ENCODE results near the gene PACSIN2. TPM values are rescaled to one million over a fixed set of nuclear protein-coding genes. Genes with fewer than 3 reads are reported as not detected.

PACSIN2 gene
- total RNA-seq, 1 donor from 2014 or later, result 49.8 TPM

DNA sequence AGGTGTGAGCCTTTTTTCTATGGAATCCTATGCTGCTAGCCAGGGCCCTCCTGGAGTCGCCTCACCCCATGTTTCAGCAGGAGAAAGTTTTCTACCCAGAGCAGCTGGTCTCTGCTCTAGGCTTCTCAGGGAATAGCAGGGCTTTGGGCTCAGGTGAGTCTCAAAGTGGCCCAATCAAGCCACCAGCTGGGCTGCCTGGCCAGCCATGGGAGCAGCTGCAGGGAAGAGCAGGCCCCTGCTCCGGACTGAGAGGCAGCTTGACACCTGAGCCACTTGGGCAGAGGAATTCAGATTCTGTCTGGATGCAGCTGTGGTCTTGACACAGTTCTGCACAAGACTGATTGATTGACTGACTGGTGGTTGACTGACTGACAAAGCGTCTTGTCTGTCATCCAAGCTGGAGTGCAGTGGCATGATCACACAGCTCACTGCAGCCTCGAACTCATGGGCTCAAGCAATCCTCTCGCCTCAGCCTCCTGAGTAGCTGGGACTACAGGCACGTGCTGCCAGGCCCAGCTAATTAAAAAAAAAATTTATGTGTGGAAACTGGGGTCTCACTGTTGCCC, 100.4 kb downstream of the PACSIN2 start:
- no peak for FAIRE-seq
- H3K27me3 ChIP-seq (ENCODE audit: control insufficient read depth, insufficient read depth, low read length), result no peaks in the 10 kb centered on the region

GRCh38 chr22:42913874-42914510, 101.0 kb downstream of the PACSIN2 start:
- Histone ChIP-seq H3K27me3 (ENCODE audit: control insufficient read depth, insufficient read depth, low read length) (no peaks in the 10 kb centered on the region), H3K4me3 (ENCODE audit: low read depth, low read length) (no peak overlapping the region), H3K36me3 (ENCODE audit: control insufficient read depth, insufficient read depth, low read length) (peaks cover 4% of the 10 kb centered on the region)
- FAIRE-seq, result no peak
- TF ChIP-seq, protein P1, sequence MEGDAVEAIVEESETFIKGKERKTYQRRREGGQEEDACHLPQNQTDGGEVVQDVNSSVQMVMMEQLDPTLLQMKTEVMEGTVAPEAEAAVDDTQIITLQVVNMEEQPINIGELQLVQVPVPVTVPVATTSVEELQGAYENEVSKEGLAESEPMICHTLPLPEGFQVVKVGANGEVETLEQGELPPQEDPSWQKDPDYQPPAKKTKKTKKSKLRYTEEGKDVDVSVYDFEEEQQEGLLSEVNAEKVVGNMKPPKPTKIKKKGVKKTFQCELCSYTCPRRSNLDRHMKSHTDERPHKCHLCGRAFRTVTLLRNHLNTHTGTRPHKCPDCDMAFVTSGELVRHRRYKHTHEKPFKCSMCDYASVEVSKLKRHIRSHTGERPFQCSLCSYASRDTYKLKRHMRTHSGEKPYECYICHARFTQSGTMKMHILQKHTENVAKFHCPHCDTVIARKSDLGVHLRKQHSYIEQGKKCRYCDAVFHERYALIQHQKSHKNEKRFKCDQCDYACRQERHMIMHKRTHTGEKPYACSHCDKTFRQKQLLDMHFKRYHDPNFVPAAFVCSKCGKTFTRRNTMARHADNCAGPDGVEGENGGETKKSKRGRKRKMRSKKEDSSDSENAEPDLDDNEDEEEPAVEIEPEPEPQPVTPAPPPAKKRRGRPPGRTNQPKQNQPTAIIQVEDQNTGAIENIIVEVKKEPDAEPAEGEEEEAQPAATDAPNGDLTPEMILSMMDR (IDR thresholded peaks at IDR 0.05; ENCODE audit: insufficient read depth, low read length, severe bottlenecking), result no peak
- DNase-seq (ENCODE audit: low read depth), result no peak

More for the DNA sequence above, 100.4 kb downstream of the PACSIN2 start:
- H3K4me3 ChIP-seq (ENCODE audit: low read depth, low read length), result no peak overlapping the region
- H3K36me3 ChIP-seq (ENCODE audit: control insufficient read depth, insufficient read depth, low read length), result peaks cover 4% of the 10 kb centered on the region
- TF ChIP-seq, protein P1 (IDR thresholded peaks at IDR 0.05; ENCODE audit: insufficient read depth, low read length, severe bottlenecking), result no peak
- DNase-seq (ENCODE audit: low read depth), result no peak

DNA sequence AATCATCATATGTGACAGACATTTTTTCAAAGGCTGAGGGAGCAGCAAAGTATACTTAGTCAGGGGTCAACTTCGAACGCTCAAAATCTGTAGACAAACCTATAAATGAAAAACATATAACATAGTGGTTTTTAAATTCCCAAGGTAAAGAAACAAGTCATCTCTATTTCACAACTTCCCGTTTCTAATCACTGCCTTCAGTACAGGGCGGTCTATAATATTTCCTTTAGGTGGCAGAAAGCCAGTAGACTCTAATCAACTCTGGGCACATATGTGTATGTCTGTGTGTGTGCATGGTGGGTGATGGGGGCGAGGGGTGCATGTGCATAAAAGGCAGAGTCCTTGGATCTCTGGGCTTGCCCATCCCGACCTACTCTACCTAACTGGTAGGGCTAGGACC, 102.9 kb downstream of the PACSIN2 start:
- TF ChIP-seq, protein P1 (IDR thresholded peaks at IDR 0.05; ENCODE audit: insufficient read depth, low read length, severe bottlenecking), result no peak

DNA sequence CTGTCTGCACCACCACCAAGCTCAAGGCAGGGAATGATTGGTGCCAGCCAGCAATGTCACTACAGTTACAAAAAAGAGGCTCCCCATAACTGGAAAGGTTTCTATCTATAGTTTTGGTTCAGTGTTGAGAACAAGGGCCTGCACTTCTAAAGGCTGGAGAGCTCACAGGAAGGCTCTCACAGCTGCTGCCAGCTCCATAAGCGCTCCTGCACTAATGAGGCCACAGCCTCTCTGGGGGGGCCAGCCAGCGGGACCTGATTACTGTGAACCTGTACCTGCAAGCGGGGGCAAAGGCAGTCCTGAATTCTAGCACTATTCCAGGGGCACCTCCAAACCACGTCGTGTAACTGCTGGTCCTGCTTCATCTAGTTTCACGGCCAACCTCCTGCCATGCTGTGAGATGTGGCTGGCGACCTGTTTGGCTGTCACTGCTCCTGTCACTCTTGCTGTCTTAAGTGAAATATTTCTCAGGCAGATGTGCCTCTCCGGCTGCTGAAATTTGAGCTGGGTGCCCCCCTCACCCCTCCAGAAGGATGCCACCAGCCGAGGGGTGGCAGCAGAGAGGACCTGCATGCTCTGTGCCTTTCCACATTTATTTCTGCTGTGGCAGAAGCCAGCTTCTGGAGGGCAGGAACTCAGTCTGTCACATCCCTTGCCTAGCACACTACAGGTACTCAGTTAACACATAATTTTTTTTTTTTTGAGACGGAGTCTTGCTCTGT, 104.6 kb downstream of the PACSIN2 start:
- TF ChIP-seq, protein P1 (IDR thresholded peaks at IDR 0.05; ENCODE audit: insufficient read depth, low read length, severe bottlenecking), result no peak
- DNase-seq (ENCODE audit: low read depth), result no peak
- Histone ChIP-seq H3K36me3 (ENCODE audit: control insufficient read depth, insufficient read depth, low read length) (peaks cover 3% of the 10 kb centered on the region), H3K4me3 (ENCODE audit: low read depth, low read length) (no peak overlapping the region), H3K27me3 (ENCODE audit: control insufficient read depth, insufficient read depth, low read length) (no peaks in the 10 kb centered on the region)
- FAIRE-seq, result no peak

More for the DNA sequence above, 102.9 kb downstream of the PACSIN2 start:
- Histone ChIP-seq H3K27me3 (ENCODE audit: control insufficient read depth, insufficient read depth, low read length) (no peaks in the 10 kb centered on the region), H3K36me3 (ENCODE audit: control insufficient read depth, insufficient read depth, low read length) (peaks cover 4% of the 10 kb centered on the region), H3K4me3 (ENCODE audit: low read depth, low read length) (no peak overlapping the region)
- no peak for DNase-seq (ENCODE audit: low read depth)
- FAIRE-seq, result no peak

DNA sequence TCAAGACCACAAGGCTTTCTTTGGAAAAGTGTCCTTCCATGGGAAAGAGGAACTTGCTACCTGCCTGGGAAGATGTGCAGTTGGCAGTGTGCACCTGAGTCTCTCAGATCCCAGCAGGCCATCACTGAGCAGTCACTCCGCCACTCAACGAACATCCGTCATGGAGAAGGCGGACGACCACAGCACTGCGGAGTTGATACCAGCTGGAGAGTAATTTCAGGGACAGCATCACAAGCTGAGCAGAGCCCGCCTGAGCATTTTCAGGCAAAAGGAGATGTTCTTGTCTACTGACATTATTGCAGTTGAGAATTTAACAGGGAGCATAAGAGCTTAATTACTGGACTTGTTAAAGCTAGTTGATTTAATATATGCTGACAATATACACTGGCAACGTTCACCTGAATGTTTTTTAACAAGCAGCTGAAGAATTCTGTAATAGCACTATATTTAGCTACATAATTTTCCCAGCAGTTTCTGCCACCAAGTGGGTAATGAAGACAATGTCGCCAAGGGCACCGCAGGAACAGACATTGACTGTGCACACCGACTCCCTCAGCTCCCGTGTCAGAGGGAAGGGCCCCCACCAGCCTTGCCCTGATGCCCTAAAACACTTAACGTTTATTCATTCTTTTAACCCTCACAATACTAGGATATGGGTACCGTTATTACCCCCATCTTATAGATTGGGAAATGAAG, 105.4 kb downstream of the PACSIN2 start:
- Histone ChIP-seq H3K4me3 (ENCODE audit: low read depth, low read length) (no peak overlapping the region), H3K36me3 (ENCODE audit: control insufficient read depth, insufficient read depth, low read length) (peaks cover 3% of the 10 kb centered on the region), H3K27me3 (ENCODE audit: control insufficient read depth, insufficient read depth, low read length) (no peaks in the 10 kb centered on the region)
- peak; percentile 7 for FAIRE-seq
- TF ChIP-seq, protein P1 (IDR thresholded peaks at IDR 0.05; ENCODE audit: insufficient read depth, low read length, severe bottlenecking), result no peak
- DNase-seq (ENCODE audit: low read depth), result no peak

All from bronchial epithelial cell (primary cell).